ENCODE results near the gene ATP2B3.
A peak's percentile ranks its signal among the peaks of the same experiment; 100 is the strongest.

The ATP2B3 gene

GRCh38 chrX:153530411-153531129 is 13.1 kb downstream of the ATP2B3 start:
- no peak for DNase-seq (ENCODE audit: low read depth in 2 of 2, low spot score in 1 of 2)

DNA sequence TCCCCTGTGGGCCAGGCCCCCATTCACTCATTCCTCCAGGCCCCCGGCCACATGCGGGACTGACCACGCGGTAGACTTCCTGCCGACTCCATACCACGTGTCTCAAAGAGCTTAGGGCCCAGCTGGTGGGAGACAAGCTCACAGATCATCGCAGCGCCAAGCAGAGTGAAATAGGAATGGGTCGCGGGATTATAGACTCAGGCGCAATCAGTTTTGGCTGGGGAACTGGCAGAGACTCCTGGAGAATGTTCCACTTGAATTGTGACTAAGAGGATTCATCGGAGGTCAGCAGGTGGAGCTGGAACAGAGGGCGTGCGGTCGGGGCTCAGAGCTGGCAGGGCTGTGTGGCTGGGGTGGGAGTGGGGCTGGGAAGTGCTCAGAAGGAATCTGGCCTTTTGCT is 15.6 kb downstream of the ATP2B3 start:
- DNase-seq (ENCODE audit: low read depth in 2 of 2, low spot score in 1 of 2): no peak

- DNase-seq (ENCODE audit: low read depth in 2 of 2, low spot score in 1 of 2): no peak
Measured at GRCh38 chrX:153537080-153537479, 19.6 kb downstream of the ATP2B3 start.

DNA sequence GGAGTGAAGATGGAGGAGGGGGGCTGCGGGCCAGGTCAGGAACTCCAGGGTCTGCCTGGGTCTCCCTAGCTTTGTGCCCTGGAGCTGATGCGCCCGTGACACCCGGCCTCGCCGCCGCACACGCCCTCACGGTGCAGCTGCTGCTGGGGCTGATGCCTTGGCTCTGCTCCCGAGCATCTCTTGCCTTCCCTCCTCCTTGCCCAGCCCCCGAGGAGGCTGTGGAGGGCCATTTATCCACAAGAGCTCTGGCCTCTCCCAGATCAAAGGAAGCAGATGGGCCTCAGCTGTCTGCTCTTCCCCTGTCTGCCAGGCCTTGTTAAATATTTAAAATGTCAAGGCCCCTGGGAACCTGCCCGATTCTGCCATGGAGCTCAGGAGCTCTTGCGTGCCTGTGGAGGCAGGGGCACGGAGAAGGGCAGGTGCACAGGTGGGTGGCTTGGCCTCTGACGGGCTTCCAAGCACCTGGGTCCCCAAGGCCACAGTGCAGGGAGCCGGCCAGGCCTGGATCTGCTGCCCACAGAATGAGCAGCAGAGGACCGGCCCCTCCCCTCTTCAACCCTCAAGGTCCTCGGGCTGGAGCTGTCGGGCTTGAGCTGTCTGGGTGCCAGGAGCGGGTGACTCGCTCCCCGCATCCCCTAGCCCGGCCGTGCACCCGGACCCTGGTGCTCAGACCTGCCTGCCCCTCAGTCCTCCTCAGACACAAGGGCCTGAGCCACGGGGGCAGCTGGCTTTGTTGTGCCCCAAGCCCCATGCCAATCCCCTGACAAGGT is 20.3 kb downstream of the ATP2B3 start:
- DNase-seq (ENCODE audit: low read depth in 2 of 2, low spot score in 1 of 2): no peak

GRCh38 chrX:153538424-153538823 is 21.0 kb downstream of the ATP2B3 start:
- no peak for DNase-seq (ENCODE audit: low read depth in 2 of 2, low spot score in 1 of 2)

- peak in 1 of 2 donors; percentile 10 for DNase-seq (ENCODE audit: low read depth in 2 of 2, low spot score in 1 of 2)
Measured at GRCh38 chrX:153539171-153539978, 21.9 kb downstream of the ATP2B3 start.

- DNase-seq (ENCODE audit: low read depth in 2 of 2, low spot score in 1 of 2): no peak
Measured at GRCh38 chrX:153539979-153540358, 22.5 kb downstream of the ATP2B3 start.

- DNase-seq (ENCODE audit: low read depth in 2 of 2, low spot score in 1 of 2): no peak
Measured at GRCh38 chrX:153544727-153545126, 27.3 kb downstream of the ATP2B3 start.

GRCh38 chrX:153546386-153546785 is 28.9 kb downstream of the ATP2B3 start:
- DNase-seq (ENCODE audit: low read depth in 2 of 2, low spot score in 1 of 2): no peak

DNA sequence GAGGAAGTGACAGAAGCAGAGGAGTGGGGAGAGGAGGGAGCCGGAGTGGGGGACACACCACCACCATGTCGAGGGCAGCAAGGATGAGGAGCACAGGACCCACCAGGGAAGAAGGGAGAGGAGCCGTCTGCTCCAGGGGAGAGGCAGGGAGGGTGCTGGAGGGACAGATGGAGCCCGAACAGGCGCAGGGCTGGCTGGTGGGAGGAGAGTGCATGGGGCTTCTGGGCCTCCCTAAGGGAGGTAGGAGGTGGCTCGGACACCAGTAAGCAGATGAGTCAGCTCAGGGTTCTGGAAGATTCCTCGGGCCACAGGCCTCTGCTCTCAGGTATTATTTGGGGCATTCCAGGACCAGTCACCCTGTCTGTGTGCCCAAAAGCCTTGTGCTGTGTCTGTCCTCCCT is 29.8 kb downstream of the ATP2B3 start:
- no peak for DNase-seq (ENCODE audit: low read depth in 2 of 2, low spot score in 1 of 2)

- DNase-seq (ENCODE audit: low read depth in 2 of 2, low spot score in 1 of 2): no peak
Measured at GRCh38 chrX:153549231-153549630, 31.8 kb downstream of the ATP2B3 start.

- DNase-seq (ENCODE audit: low read depth in 2 of 2, low spot score in 1 of 2): no peak
Measured at GRCh38 chrX:153549807-153550206, 32.4 kb downstream of the ATP2B3 start.

GRCh38 chrX:153551135-153551534 is 33.7 kb downstream of the ATP2B3 start:
- DNase-seq (ENCODE audit: low read depth in 2 of 2, low spot score in 1 of 2): no peak

DNA sequence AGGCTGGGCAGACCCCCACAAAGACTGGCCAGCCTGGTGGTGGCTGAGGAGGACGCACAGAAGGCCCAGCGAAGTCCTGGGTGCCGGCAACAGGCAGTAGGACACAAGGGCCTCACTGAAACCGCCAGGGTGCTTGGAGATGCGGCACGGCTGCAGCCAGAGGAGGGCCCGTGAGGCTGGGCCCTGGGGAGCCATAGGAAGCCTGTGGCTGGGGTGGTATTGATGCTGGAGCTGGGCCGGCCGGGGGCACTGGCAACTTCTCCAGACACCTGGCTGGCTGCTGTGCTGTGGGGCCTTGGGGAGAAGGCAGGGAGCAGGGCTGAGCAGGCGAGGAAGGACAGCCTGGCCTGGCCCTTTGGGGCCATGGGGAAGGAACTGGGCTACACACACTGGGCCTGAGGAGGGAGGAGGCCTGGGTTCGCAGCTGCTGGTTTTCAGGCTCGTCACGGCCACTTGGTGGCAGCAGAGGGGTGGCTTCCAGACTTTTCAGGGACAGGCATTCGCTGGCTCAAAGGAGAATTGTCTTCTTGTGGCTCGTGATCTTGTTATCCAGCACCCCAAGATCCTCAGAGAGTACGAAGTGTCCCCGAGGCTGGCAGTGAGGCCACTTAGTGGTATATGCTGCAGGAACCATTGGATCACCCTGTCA is 37.2 kb downstream of the ATP2B3 start:
- DNase-seq (ENCODE audit: low read depth in 2 of 2, low spot score in 1 of 2): peak in 1 of 2 donors; percentile 22

DNA sequence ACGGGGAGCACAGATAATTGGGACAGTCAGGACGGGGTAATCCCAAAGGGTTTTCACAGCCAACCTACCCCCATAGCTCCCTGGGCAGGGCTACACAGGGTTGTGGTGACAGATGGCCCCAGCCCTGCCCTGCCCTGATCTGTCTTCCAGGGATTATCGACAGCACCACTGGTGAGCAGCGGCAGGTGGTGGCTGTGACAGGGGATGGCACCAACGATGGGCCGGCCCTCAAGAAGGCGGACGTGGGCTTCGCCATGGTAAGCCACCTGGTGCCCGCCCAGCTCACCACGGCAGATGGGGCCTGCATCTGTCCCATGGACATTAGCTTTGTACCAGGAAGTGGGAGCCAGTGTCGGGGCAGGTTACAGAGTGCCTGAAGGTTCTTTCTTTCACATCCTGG is 39.3 kb downstream of the ATP2B3 start:
- DNase-seq (ENCODE audit: low read depth in 2 of 2, low spot score in 1 of 2): no peak

GRCh38 chrX:153557618-153558355 is 40.3 kb downstream of the ATP2B3 start:
- DNase-seq (ENCODE audit: low read depth in 2 of 2, low spot score in 1 of 2): no peak

GRCh38 chrX:153560000-153560399 is 42.6 kb downstream of the ATP2B3 start:
- DNase-seq (ENCODE audit: low read depth in 2 of 2, low spot score in 1 of 2): no peak

DNA sequence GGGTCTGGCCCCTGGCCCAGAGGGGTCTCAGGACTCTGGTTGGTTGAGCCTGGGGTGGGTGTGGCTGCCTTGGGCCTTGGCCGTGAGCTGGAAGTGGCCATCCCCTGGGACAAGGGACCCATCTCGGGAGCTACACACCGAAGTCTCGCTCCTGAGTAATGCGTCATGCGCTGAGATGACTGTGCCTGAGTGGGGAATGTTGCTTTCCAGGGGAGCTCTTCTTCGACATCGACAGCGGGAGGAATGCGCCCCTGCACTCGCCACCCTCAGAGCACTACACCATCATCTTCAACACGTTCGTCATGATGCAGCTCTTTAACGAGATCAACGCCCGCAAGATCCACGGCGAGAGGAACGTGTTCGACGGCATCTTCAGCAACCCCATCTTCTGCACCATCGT is 43.0 kb downstream of the ATP2B3 start:
- DNase-seq (ENCODE audit: low read depth in 2 of 2, low spot score in 1 of 2): no peak

- no peak for DNase-seq (ENCODE audit: low read depth in 2 of 2, low spot score in 1 of 2)
Measured at GRCh38 chrX:153561337-153561736, 43.9 kb downstream of the ATP2B3 start.

- DNase-seq (ENCODE audit: low read depth in 2 of 2, low spot score in 1 of 2): no peak
Measured at GRCh38 chrX:153562546-153562945, 45.1 kb downstream of the ATP2B3 start.
